Activated T-helper 9 cell treated with anti-CD3 and anti-CD28 coated beads, Interleukin-2, amount 50 U/mL, for 16 hours (primary cell): ENCODE data around the gene CPNE4.
"Not testable (repeated sequence)": the region's sequence is repeated elsewhere in the genome, so short reads cannot be mapped to it uniquely, and the experiment has no call there.

ENCODE experiments used
- DNase-seq: peaks from one replicate; pipeline ENCODE4 v3.0.0-alpha.2; 2020; ENCODE audit warnings: low read depth

CPNE4 gene

DNA sequence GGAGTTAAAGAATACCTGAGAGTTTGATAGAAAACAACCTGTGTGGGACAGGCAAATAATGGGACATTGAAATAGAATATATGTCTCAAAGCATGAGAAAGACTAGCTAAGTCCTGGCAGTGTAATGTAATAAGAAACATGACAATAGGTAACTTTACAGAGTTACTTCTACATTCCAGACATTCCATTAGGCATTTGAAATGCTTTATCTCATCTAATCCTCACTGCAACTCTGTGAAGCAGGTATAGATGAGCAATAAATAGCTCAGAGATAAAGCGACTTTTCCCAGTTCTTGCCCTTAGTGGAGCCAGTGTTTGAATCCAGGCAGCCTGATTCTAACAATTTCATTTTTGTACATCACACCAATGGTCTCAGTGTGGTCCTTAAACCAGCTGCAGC lies 76.8 kb downstream of the CPNE4 start:
- no peak for DNase-seq

DNA sequence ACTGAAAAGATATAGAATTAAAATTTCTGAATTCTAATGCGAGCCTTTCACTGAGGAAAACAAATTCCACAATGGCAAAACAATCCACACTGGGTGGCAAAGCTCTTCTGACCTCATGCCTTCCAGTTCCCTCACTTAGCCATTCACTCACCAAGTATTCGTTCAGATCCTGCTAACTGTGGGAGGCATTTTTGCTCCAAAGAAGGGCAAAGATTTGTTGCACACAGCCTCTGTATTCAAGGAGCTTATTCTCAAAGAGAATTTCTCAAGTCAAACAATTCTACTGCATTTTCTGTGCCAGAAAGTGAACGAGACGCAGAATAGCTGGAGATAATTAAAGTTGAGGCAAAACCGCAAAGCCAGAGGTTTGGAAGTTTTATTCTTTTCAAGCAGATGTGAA lies 77.3 kb downstream of the CPNE4 start:
- no peak for DNase-seq

DNA sequence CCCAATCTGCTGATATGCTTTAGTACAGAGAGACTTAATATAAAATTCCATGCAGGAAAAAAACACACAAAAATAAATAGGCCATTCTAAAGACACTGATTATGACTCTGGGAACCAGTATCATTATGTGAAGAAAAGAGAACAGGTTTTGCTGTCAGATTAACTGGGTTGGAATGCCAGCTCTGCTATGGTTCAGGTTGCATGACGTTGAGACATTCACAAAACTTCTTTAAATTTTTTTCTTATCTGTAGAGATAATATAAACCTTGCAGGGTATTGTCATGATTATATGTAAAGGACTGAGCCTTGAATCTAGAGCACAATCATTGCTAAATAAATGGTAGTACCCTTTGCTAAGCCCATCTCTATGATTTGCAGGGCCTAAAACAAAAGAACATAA lies 86.0 kb downstream of the CPNE4 start:
- no peak for DNase-seq

DNA sequence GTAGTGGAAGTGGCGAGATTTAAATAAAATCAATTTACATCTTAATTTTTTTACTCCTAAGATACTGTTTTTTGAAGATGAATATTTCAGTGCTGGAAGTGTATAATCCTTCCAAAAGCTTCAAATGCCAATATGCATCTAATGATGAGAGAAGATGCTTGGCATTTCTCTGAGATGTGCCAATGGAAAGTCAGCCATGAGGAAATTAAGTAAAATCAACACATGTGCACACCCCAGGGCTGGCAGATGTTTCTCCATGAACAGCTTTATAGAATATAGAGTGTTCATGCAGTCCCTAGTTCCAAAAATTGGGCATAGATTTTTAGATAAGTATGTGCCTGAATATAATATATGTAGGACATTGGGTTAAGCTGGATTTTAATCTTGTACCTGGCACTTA lies 90.1 kb downstream of the CPNE4 start:
- DNase-seq: no peak

DNA sequence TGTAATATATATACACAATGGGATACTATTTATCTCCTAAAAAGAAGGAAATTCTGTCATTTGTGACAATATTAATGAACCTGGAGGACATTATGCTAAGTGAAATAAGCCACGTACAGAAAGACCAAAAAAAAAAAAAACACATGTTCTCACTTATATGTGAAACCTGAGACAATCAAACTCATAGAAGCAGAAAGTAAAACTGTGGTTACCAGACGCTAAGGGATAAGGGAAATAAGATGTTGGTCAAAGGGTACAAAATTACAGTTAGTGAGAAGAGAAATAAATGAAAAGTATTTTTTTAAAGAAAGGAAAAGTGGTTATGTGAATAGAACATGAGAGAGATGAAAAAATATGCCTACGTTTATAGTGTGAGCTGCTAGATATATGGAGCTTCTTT lies 101.1 kb downstream of the CPNE4 start:
- no peak for DNase-seq

DNA sequence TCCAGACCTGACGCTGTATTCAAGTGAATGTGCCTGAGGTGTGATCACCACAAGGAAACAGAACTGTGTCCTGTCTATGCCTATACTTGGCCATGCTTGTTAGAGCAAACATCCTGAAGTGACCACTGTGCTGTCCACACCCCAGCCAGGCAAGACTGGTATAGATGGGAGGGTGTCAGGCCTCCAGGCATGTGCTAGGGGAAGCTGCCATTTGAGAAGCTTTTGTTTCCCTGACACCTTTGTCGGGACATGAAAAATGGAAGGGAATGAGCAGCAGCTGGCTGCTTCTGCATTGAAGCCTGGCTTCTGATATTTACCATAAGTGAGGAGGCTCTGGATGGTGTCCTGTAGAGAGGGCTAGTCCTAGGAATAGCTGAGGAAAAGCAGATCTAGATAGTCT lies 106.2 kb downstream of the CPNE4 start:
- DNase-seq: no peak

DNA sequence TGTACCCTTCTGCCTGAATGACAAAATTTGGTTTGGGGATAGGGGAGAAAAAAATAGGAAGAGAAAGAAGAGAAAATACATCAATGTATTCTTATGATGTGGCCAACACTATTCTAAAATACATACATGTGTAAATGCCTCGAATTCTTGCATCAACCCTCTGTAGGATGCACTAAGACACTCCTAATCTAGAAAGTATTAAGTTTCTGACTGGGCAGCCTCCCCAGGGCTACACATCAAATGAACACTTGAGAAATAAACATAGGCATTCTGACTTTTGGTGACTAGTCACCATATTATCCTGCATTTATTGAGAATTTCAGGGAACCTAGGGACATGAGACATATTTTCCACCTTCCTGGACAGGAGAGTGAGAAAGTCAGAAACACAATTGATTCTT lies 109.2 kb downstream of the CPNE4 start:
- DNase-seq: no peak

DNA sequence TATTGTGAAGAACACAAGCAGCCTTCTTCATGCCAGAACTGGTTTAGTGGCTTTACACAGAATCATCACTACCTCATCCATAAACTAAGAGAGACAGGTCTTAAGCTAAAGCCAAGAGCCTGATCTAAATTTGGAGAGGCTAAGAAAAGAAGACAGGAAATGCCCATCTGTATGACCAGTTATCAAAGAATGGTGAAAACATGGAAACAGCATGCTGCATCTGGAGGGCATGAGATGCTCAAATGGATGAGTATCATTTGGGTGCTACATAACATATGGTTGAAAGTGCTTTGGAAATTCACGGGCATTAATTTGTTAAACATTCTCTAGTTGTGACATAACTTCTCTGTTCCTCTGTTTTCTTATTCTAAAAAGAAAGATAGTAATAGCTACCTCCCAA lies 112.5 kb downstream of the CPNE4 start:
- no peak for DNase-seq

DNA sequence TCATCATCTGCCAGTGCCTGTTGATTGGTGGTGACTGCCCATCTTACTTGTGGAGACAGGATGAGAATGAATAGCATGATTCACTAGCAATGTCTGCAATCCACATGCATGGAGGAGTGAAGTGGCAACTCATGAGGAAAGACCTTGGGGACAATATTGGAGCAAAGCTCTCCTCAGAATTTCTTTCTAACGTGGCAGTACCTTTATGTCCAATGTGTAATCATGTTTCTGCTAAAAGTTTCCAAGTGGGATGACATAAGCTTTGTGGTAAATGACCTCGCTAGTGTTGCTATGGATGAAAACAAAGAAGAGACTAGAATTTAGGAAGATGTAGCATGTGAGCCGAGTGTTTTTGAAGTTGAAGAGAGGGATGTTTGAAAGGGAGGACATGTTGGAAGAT lies 117.8 kb downstream of the CPNE4 start:
- no peak for DNase-seq

DNA sequence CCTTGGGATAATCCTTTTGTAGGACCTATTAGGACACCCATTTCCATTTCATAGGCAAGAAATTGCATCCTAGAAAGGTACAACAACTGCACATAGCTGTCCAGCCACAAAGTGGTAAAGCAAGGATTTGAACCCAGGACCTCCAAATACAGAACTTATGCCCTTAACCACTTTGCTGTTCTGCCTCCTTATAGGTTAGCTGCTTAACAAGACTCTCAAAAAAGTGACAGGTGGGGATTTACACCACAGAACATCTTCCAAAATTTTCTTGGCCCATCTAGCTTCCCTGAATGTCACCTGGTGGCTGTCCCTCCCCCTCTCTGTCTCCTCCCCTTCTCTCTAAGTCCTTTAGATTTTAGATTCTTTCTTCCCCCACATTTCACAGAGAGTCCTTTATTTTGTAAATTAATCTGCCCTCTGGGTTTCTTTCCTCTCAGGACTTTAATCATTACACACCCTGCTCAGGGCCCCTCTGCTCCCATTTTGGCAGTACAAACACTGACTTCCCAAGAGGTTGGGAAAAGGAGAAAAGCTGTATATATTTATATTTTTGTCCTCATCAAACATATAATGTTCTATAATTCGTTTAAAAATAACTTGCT lies 120.6 kb downstream of the CPNE4 start:
- no peak for DNase-seq

DNA sequence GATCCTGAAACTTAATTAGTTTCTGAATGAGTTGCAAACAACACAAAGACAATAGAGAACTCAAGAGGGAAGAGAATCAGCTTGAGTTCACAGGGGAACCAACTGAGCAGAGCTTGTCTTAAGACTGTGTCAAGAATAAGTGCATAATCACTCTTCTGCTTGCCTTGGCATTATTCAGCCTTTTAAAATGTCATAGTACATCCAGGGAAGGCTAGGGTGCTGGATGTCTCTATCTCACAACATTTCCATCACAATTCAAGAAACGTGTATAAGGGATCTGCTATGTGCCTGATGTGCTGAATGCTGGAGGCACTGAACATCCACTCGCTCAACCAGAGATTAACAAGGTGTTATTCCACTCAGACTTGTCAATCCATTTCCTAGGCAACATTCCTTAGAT lies 122.6 kb downstream of the CPNE4 start:
- DNase-seq: no peak

DNA sequence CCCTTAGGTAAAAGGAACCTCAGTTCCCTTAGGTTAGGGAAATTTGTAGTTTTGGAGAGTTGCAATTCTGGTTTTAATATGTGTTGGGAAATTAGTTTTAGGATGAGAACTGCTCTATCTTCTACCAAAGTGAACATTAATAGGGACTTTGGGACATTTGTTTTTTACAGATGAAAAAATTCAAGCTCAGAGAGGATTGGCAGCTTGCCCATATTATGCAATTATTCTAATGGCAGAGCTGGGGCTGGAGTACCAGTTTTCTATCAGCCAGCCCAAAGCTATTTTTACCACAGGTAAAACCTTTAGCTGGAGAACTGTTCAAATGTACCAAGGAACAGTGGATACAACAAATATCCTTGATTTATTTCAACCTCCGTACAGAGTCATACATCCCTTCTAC lies 127.0 kb downstream of the CPNE4 start:
- DNase-seq: no peak

DNA sequence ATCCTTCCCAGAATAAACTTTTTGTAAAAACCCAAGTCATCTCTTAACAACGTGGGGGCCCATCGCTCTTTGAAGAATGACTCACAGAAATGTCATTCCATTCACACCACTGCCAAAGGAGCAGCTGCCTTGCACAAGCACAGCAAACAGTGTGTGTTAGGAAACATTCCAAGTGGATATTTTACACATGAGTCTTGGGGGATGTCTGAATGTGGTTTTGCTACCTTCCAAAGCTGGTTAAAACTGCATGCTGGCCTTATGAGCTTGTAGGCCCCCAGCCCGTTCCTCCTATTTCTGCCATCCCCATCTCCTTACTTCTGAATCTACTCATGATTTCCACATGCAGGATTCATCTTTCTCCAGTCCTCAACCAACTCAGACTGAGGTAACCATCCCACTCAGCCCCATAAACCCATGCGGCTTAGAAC lies 130.8 kb downstream of the CPNE4 start:
- no peak for DNase-seq

DNA sequence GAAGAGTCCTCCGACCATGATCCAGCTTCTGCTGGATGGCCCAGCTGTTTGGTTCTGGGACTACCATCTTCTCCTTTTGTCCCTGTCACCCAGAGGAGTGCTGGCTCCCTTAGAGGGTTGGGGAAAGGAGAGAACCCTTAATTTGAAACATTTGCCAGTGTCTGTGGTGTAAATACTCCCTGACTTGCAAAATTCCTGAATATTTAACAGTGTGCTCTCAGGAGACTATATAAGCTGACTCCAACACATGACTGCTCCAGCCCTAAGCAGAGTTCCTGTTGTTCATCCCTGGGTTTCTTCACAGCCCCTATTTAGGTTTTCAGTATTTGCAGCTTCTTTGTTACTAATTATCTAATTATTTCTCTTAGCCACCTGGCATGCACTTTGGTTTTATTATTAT lies 133.1 kb downstream of the CPNE4 start:
- no peak for DNase-seq

DNA sequence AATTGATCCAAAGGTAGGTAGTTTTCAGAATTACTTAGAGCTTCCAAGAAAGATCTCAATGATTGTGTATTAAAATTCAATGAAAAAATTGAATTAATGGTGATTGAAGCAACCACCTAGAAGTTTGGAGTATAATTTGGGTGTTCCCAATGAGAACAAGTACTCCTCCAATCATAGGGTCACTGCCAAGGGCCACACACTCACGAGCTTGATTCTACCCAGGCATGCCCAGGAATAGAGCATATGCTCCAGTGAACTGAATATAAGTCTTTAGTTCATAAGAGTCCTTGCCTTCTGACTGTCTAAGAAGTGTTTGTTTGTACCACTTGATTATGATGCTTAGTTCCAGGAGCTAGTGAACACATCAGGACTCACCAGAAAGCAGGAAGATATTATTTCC lies 133.9 kb downstream of the CPNE4 start:
- DNase-seq: no peak

DNA sequence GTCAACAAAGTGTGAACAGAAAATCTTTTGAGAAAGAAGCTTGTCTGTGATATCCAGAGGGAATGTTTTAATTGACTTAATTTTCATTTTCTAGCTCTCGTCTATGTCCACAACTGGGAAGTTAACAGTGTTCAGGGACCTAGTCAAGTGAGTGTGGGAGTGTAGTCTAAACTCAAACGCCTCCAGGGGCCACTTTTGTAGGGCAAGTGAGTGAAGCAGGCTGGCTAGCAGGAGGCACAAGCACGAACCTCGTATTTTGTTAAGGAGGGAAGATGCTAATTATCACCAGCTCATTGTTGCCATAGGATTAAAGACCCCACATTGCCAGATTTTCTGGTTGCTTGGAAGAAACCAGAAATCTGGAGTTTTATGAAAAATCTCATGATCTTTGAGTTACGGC lies 135.8 kb downstream of the CPNE4 start:
- DNase-seq: no peak

DNA sequence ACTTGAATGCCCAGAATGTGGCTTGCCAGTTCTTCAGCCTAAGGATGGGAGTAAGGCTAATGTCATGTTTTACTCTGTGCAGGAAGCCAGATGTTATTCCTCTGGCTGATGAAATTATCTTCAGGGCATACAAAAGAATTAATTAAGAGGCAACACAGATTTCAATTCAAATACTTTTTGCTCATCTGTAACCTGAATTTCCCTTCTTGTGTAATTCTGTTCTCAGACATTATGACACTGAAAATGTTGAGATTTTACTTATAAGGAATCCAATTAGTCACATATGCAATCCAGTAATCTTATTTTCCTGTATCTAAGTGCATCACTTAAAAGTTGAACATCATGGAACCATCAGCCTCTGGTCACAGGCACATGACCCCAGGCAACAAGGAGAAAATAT lies 136.5 kb downstream of the CPNE4 start:
- DNase-seq: no peak

DNA sequence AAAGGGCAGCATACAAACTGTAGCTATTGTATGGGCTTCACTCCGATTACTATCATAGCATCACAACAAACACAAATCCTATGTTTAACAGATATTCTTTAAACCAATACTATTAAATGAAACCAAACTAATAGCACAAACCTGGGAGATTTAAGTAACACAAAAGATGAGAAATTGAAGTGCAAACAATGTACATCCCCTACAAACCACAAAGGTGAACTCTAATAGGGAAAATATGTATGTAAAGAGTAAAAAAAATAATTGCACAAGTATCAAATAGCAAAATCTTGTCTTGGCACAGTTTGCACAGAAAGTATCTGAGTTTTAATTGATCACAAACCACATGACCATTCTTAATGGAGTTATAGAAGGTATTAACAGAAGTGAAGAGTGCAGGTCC lies 138.5 kb downstream of the CPNE4 start:
- no peak for DNase-seq

DNA sequence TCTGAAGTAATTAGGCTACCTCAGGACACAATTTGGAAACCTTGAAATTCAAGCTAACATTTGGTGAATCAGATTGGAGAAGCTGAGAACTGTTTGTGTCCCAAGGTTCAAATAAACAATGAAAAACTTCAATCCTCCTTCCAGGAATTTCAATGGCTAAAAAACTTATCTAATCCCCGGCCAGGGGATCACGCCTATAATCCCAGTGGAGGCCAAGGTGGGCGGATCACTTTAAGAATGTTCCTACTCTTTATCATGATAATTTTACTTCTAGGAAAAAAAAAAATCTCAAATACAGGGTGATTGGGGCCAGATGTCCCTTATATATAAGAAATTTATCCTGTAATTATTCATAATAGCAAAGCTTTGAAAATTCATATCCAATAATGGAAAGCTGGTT lies 139.0 kb downstream of the CPNE4 start:
- DNase-seq: no peak

DNA sequence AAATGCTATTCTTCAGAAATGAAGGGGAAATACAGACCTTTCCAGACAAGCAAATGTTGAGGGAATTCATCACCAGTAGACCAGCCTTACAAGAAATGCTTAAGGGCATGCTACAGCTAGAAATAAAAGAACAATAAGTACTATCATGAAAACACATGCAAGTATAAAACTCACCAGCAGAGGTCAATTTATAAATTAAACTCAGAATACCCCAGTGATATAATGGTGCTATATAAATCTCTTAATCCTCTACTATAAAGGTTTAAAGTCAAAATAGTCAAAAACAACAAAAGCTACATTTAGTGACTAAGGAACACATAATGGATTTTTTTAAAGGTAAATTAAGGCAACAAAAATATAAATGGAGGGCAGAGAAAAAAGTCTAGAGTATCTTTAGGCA lies 142.5 kb downstream of the CPNE4 start:
- DNase-seq: no peak

DNA sequence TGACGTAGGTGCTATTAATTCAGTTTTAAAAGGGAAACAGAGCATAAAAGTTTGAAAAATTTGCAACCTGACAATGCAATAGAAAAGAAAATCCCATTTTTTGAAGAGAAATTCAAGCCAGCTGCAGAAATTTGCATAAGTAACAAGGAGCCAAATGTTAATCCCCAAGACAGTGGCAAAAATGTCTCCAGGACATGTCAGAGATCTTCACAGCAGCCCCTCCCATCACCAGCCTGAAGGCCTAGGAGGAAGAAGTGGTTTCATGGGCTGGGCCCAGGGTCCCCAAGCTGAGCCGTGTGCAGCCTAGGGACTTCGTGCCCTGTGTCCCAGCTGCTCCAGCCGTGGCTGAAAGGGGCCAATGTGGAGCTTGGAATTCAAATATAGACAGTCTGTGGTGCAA lies 148.9 kb downstream of the CPNE4 start:
- DNase-seq: not testable (repeated sequence)

DNA sequence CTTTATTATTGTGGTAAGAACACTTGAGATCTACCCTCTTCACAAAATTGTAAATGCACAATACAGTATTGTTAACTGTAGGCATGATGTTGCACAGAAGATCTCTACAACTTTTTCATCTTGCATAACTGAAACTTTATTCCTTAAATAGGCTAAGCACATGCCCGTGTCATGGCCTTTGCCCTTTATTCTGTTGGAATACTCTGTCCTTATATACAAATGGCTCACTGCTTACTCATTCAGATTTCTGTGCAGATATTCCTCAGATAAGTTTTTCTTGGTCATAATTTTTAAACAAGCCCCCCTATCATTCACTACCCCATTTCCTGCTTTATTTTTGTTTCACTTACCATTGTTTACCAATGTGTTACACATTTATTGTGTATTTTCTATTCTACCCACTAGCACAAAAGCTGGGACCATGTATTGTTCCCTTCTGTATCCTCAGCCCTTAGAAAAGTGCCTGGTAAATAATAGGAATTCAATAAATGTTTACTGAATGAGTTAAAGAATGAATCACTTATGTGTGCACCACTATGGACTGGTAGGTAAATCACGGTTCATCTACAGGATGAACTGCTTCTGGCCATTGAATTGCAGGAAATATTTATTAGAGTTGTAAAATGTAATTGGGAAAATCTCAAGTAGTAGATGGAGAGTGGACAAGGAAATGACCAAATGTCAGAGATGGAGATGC lies 151.0 kb downstream of the CPNE4 start:
- DNase-seq: no peak

DNA sequence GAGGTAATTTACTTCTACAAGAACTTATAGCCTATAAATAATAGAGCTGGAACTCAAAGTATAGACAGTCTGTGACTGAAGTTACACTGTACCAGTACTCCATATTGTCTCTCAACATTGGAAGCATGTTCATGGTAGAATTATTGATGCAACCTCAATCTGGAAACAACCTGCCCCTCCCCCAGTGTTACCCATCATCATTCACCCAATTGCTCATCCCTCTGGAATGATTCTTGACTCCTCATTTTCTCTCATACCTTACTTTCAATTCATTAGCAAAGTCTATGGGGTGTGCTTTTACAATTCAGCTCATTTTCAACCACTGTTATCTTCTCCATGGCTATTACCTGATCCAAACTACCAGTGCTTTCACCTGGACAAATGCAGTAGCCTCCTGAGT lies 151.7 kb downstream of the CPNE4 start:
- DNase-seq: no peak

DNA sequence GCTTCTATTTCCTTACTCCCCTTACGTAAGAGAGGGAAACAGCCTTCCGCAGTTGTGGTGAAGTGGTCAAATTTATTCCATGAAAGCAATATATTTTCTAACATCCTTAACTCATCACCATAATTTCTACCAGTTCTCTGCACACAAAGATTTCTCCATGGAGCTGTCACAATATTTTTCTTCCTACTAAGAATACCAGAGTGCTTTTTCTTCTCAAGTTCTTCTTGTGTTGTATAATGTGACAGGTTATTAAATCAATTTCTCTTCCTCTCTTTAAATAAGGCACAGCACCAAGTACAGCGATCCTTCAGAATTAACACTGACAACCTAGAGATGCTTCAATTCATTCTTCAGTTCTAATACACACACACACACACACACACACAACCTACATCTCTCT lies 153.0 kb downstream of the CPNE4 start:
- DNase-seq: no peak
